K562 (cell line): Measurements from ENCODE around the gene UMODL1. TPM values are rescaled to one million over a fixed set of nuclear protein-coding genes. Genes with fewer than 3 reads are reported as not detected.

ENCODE experiments used
- ATAC-seq: fragments of 200-7000 bp; cut with Tn5 transposase; 3 replicates; pipeline ENCODE4 v1.9.1; 2020; ENCODE audit warnings: moderate library complexity
- BruUV-seq: library from RNA; stranded (reverse); fragments of 400-500 nt; replicated peaks from 2 replicates; lab custom pipeline; 2021; lab: Mats Ljungman, UMichigan
- CTCF ChIA-PET: fragments of 300-600 bp; formaldehyde crosslinking; extraction: SDS; loops from one replicate; lab custom pipeline; 2021; ENCODE audit warnings: low intra/inter-chr PET ratio; lab: Yijun Ruan, JAX
- POLR2A ChIA-PET: fragments of 300-600, 350-650 bp; sonication (Branson Sonifier 250); formaldehyde crosslinking; extraction: SDS; loops from one replicate; lab custom pipeline; 2021; ENCODE audit warnings: antibody characterized with exemption, inconsistent platforms; lab: Yijun Ruan, JAX
- DNase-seq, 4 experiments: peaks; one replicate each; pipeline versions ENCODE4 v3.0.0 to v3.0.0-alpha.2; 2011 to 2018; ENCODE audit warnings: low spot score in 3 of 4, mixed read lengths in 3 of 4; ENCODE audit errors: extremely low read depth in 1 of 4
- FAIRE-seq: peaks from 2 replicates; lab custom pipeline; 2011; peaks lifted over from hg19 to GRCh38; lab: Jason Lieb, UNC
- H2AFZ ChIP-seq: 2 replicates; pipeline ENCODE4 v1.6.0; 2011; ENCODE audit warnings: low read depth, low read length, control low read depth, inconsistent platforms
- H3K27ac ChIP-seq: fragments of 200-600 bp; 3 replicates; pipeline ENCODE4 v1.8.0; 2011; ENCODE audit warnings: low read depth, mild to moderate bottlenecking, control low read depth, inconsistent platforms, low read length, moderate library complexity, mixed read lengths; ENCODE audit errors: extremely low read depth
- H3K27me3 ChIP-seq, 2 experiments: fragments of 300-600 bp in 1 of 2; 2 replicates in 1 of 2; 3 replicates in 1 of 2; pipeline versions ENCODE4 v1.6.0 to v1.8.0; 2011; ENCODE audit warnings: inconsistent platforms in 2 of 2, low read length in 2 of 2, mild to moderate bottlenecking in 1 of 2, mixed read lengths in 1 of 2, moderate library complexity in 1 of 2; ENCODE audit not compliant: control insufficient read depth in 2 of 2, insufficient read depth in 2 of 2
- H3K36me3 ChIP-seq: fragments of 300-600 bp; 3 replicates; pipeline ENCODE4 v1.8.0; 2011; ENCODE audit warnings: mild to moderate bottlenecking, low read length, inconsistent platforms; ENCODE audit not compliant: control insufficient read depth, insufficient read depth
- H3K4me1 ChIP-seq, 2 experiments: fragments of 200-600 bp in 1 of 2; replicated peaks in 1 of 2; 2 replicates in 1 of 2; 3 replicates in 1 of 2; pipeline versions ENCODE4 v1.5.1 to v1.8.0; 2011; ENCODE audit warnings: inconsistent platforms in 2 of 2, low read length in 2 of 2, mild to moderate bottlenecking in 1 of 2, mixed read lengths in 1 of 2, moderate library complexity in 1 of 2; ENCODE audit not compliant: control insufficient read depth in 2 of 2, insufficient read depth in 2 of 2
- H3K4me2 ChIP-seq: 2 replicates; pipeline ENCODE4 v1.6.1; 2011; ENCODE audit warnings: low read length, control low read depth, inconsistent platforms, mixed read lengths; ENCODE audit not compliant: insufficient read depth
- H3K4me3 ChIP-seq: fragments of 200-600 bp; sonication (generic), shearing (Covaris generic); 2 replicates; pipeline ENCODE4 v1.5.1; 2016; ENCODE audit warnings: control low read depth, inconsistent platforms
- H3K79me2 ChIP-seq: fragments of 200-600 bp; 3 replicates; pipeline ENCODE4 v1.8.0; 2011; ENCODE audit warnings: low read length, inconsistent platforms; ENCODE audit not compliant: control insufficient read depth, insufficient read depth
- H3K9ac ChIP-seq, 2 experiments: 2 replicates each; pipeline versions ENCODE4 v1.6.0 to v1.6.1; 2011; ENCODE audit warnings: low read depth in 2 of 2, low read length in 2 of 2, control low read depth in 1 of 2, inconsistent platforms in 1 of 2, mild to moderate bottlenecking in 1 of 2, mixed read lengths in 1 of 2; ENCODE audit not compliant: insufficient read depth in 1 of 2
- H3K9me1 ChIP-seq: one replicate; pipeline ENCODE4 v1.6.0; 2011; ENCODE audit warnings: inconsistent platforms, mild to moderate bottlenecking, low read length, moderate library complexity; ENCODE audit not compliant: control insufficient read depth, insufficient read depth
- H3K9me3 ChIP-seq: replicated peaks from 2 replicates; pipeline ENCODE4 v1.5.1; 2011; ENCODE audit warnings: low read depth, low read length, inconsistent platforms; ENCODE audit not compliant: control insufficient read depth, insufficient read depth
- H4K20me1 ChIP-seq: replicated peaks from 2 replicates; pipeline ENCODE4 v1.6.1; 2011; ENCODE audit warnings: low read length, inconsistent platforms, mixed read lengths; ENCODE audit not compliant: control insufficient read depth, insufficient read depth
- EGR1 ChIP-seq: fragments of 450-650 bp; conservative IDR thresholded peaks from 2 replicates; pipeline ENCODE4 v1.6.1; 2017; ENCODE audit warnings: mild to moderate bottlenecking
- ESRRB ChIP-seq: fragments of 250-450 bp; sonication (Bioruptor Pico); IDR thresholded peaks from 2 replicates; pipeline ENCODE4 v1.5.0; 2020; ENCODE audit warnings: mild to moderate bottlenecking, moderate library complexity, borderline replicate concordance
- IRF2 ChIP-seq: sonication (generic); formaldehyde crosslinking; IDR thresholded peaks from 2 replicates; pipeline ENCODE4 v1.8.1; 2022; ENCODE audit warnings: mild to moderate bottlenecking, missing genetic modification reagents
- KLF13 ChIP-seq: fragments of 450-650 bp; IDR thresholded peaks from 2 replicates; pipeline ENCODE4 v1.6.1; 2016; ENCODE audit warnings: missing genetic modification characterization, low read depth, mild to moderate bottlenecking, missing compliant biosample characterization, moderate library complexity, borderline replicate concordance
- NFIX ChIP-seq: fragments of 250-450 bp; sonication (Bioruptor Pico); IDR thresholded peaks from 2 replicates; pipeline ENCODE4 v1.4.0; 2020; ENCODE audit warnings: low read depth, mild to moderate bottlenecking, moderate library complexity
- PHTF2 ChIP-seq: fragments of 250-450 bp; sonication (Bioruptor Pico); IDR thresholded peaks from 2 replicates; pipeline ENCODE4 v1.5.0; 2021; ENCODE audit warnings: mild to moderate bottlenecking
- SMAD1 ChIP-seq: fragments of 150-350 bp; IDR thresholded peaks from 2 replicates; pipeline ENCODE4 v1.6.1; 2014; ENCODE audit warnings: low read length, low read depth; ENCODE audit not compliant: partially characterized antibody
- STAG1 ChIP-seq: sonication (generic); formaldehyde crosslinking; IDR thresholded peaks from 2 replicates; pipeline ENCODE4 v1.5.0; 2020; ENCODE audit warnings: missing genetic modification reagents, borderline replicate concordance
- ZNF23 ChIP-seq: fragments of 250-450 bp; sonication (Bioruptor Pico); IDR thresholded peaks from 2 replicates; pipeline ENCODE4 v1.4.0; 2020; ENCODE audit warnings: mild to moderate bottlenecking
- ZNF561 ChIP-seq: fragments of 450-650 bp; formaldehyde crosslinking; conservative IDR thresholded peaks from 2 replicates; pipeline ENCODE4 v1.4.0; 2020; ENCODE audit warnings: mild to moderate bottlenecking, moderate library complexity
- WGBS: fragments of 100-300 bp; shearing (Covaris generic); methylation state at CpG from one replicate; pipeline ENCODE4 v1.1.6; 2016; ENCODE audit warnings: low coverage, mixed read lengths; ENCODE audit not compliant: insufficient coverage; ENCODE audit errors: missing lambda C conversion rate; 5-methylcytosine and 5-hydroxymethylcytosine counted together
- in situ Hi-C: fragments of 300-500 bp; cut with MboI; formaldehyde crosslinking; loops from 4 replicates; pipeline ENCODE4 v1.15.0; 2018; ENCODE audit warnings: inconsistent platforms, mixed read lengths
- intact Hi-C: fragments of 100-400 bp; cut with micrococcal nuclease; formaldehyde crosslinking; loops from 2 replicates; pipeline ENCODE4 v1.14.2; 2022
- polyA plus RNA-seq, 8 experiments: library from polyadenylated mRNA; depleted of rRNA in 4 of 8; stranded (reverse) in 5 of 8; unstranded in 3 of 8; fragments of >200 nt; fragmentation: Nextera tagmentation in 2 of 8; fragmentation: Illumina TruSeq in 1 of 8; extraction: Ambion mirVana in 2 of 8; extraction: Trizol in 1 of 8; gene quantifications; 2 replicates each; pipeline versions ENCODE4 v1.2.1 to v1.2.3, GENCODE V29; 2011 to 2014; ENCODE audit warnings: inconsistent platforms in 1 of 8, missing spikeins in 1 of 8
- total RNA-seq, 7 experiments: library from RNA; depleted of rRNA in 6 of 7; stranded (reverse); fragments of >200 nt in 6 of 7; fragmentation: Illumina TruSeq in 2 of 7; extraction: Trizol in 2 of 7; gene quantifications; 2 replicates each; pipeline versions ENCODE4 v1.2.1 to v1.2.3, GENCODE V29; 2011 to 2021; ENCODE audit warnings: low replicate concordance in 1 of 7
- TF ChIP-seq, protein P1 (sequence below): sonication (generic); formaldehyde crosslinking; IDR thresholded peaks from 2 replicates; pipeline ENCODE4 v1.8.0; 2022; ENCODE audit warnings: mild to moderate bottlenecking, low read depth, missing genetic modification reagents
- TF ChIP-seq, protein P2 (sequence below): fragments of 250-450 bp; sonication (Bioruptor Pico); IDR thresholded peaks from 2 replicates; pipeline ENCODE4 v1.8.0; 2022; ENCODE audit warnings: inconsistent platforms, mild to moderate bottlenecking, moderate library complexity, borderline replicate concordance
- TF ChIP-seq, protein P3 (sequence below): fragments of 450-650 bp; IDR thresholded peaks from 2 replicates; pipeline ENCODE4 v1.6.1; 2017; ENCODE audit warnings: antibody characterized with exemption, mild to moderate bottlenecking

The UMODL1 gene
- total and polyA plus RNA-seq, 9 of the 15 experiments (the other 6 are each of a cell fraction or from before 2014, with no cell fraction given) = not detected

DNA sequence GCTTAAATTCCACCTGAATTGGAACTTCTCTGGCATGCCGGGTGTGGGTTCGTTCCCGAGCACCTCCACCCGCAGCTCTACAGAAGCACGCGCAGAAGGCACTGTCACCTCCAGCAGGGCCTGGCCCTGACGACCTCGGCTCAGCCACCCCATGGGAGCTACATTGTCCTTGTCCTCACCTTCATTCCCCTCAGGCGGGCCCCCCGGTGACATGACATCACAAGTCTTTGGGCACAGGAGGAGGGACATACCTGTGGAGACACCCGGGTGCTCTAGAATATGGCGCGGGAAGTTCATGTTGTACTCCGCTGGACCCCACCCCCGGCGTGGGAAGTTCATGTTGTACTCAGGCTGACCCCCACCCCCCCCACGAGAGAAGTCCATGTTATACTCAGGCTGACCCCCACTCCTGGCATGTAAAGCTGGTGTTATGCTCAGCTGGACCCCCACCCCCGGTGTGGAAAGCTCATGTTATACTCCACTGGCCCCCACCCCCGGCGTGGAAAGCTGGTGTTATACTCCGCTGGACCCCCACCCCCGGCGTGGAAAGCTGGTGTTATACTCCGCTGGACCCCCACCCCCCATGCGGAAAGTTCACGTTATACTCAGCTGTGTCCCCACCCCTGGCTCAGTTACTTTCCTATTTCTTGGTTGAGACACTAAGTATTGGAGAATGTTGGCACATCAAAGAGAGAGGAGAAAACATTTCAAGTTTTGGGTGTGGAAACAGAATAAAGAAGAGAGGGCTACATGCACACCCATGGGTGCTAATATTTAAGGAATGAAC lies 37.6 kb downstream of the UMODL1 start:
- DNase-seq = peak in 1 of 4 experiments; percentile 40
- TF ChIP-seq SMAD1 (no peak), ESRRB (CRISPR knock-in tag) (no peak), PHTF2 (CRISPR knock-in tag) (no peak), NFIX (CRISPR knock-in tag) (no peak), KLF13 (no peak), ZNF23 (no peak), STAG1 (CRISPR knock-in tag) (no peak), ZNF561 (CRISPR knock-in tag) (no peak), IRF2 (CRISPR knock-in tag) (no peak), EGR1 (no peak)
- TF ChIP-seq, protein P1, sequence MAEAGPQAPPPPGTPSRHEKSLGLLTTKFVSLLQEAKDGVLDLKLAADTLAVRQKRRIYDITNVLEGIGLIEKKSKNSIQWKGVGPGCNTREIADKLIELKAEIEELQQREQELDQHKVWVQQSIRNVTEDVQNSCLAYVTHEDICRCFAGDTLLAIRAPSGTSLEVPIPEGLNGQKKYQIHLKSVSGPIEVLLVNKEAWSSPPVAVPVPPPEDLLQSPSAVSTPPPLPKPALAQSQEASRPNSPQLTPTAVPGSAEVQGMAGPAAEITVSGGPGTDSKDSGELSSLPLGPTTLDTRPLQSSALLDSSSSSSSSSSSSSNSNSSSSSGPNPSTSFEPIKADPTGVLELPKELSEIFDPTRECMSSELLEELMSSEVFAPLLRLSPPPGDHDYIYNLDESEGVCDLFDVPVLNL (CRISPR knock-in tag) = no peak
- TF ChIP-seq, protein P2, sequence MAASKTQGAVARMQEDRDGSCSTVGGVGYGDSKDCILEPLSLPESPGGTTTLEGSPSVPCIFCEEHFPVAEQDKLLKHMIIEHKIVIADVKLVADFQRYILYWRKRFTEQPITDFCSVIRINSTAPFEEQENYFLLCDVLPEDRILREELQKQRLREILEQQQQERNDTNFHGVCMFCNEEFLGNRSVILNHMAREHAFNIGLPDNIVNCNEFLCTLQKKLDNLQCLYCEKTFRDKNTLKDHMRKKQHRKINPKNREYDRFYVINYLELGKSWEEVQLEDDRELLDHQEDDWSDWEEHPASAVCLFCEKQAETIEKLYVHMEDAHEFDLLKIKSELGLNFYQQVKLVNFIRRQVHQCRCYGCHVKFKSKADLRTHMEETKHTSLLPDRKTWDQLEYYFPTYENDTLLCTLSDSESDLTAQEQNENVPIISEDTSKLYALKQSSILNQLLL = no peak
- TF ChIP-seq, protein P3, sequence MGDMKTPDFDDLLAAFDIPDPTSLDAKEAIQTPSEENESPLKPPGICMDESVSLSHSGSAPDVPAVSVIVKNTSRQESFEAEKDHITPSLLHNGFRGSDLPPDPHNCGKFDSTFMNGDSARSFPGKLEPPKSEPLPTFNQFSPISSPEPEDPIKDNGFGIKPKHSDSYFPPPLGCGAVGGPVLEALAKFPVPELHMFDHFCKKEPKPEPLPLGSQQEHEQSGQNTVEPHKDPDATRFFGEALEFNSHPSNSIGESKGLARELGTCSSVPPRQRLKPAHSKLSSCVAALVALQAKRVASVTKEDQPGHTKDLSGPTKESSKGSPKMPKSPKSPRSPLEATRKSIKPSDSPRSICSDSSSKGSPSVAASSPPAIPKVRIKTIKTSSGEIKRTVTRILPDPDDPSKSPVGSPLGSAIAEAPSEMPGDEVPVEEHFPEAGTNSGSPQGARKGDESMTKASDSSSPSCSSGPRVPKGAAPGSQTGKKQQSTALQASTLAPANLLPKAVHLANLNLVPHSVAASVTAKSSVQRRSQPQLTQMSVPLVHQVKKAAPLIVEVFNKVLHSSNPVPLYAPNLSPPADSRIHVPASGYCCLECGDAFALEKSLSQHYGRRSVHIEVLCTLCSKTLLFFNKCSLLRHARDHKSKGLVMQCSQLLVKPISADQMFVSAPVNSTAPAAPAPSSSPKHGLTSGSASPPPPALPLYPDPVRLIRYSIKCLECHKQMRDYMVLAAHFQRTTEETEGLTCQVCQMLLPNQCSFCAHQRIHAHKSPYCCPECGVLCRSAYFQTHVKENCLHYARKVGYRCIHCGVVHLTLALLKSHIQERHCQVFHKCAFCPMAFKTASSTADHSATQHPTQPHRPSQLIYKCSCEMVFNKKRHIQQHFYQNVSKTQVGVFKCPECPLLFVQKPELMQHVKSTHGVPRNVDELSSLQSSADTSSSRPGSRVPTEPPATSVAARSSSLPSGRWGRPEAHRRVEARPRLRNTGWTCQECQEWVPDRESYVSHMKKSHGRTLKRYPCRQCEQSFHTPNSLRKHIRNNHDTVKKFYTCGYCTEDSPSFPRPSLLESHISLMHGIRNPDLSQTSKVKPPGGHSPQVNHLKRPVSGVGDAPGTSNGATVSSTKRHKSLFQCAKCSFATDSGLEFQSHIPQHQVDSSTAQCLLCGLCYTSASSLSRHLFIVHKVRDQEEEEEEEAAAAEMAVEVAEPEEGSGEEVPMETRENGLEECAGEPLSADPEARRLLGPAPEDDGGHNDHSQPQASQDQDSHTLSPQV = no peak

More for the DNA sequence above, 37.6 kb downstream of the UMODL1 start:
- Histone ChIP-seq H2AFZ (no peak overlapping the region), H3K36me3 (no peaks in the 10 kb centered on the region), H4K20me1 (peaks cover 45% of the 10 kb centered on the region), H3K27ac (no peak overlapping the region), H3K4me3 (no peak overlapping the region), H3K9me3 (no peaks in the 10 kb centered on the region), H3K9ac (no peak overlapping the region), H3K4me2 (no peak overlapping the region), H3K4me1 (peaks cover 0 to 20% of the 10 kb centered on the region in 2 experiments; a peak in 2 of 5 replicates), H3K27me3 (peaks cover 70 to 91% of the 10 kb centered on the region in 2 experiments), H3K9me1 (peaks cover 4% of the 10 kb centered on the region), H3K79me2 (no peaks in the 10 kb centered on the region)
- ChIA-PET POLR2A (interaction anchor here (0.8 kb wide), 1 partner anchor 9 kb away, joined by 6 read pairs; no protein-coding TSS in a partner anchor), CTCF (interaction anchor here (1.3 kb wide), 1 partner anchor 292 kb away, joined by 5 read pairs; no protein-coding TSS in a partner anchor)
- no peak for FAIRE-seq
- 13% methylated on average over 21 of the region's 26 CpGs for WGBS
- ATAC-seq = no peak
- in situ Hi-C loops = no loop called here
- no TSS peak for BruUV-seq
- intact Hi-C loops = no loop called here
